GM18507 (cell line): ENCODE results near the gene CSTF3.
"Not testable (repeated sequence)": the region's sequence is repeated elsewhere in the genome, so short reads cannot be mapped to it uniquely, and the experiment has no call there.

Source experiments
- DNase-seq: peaks from one replicate; pipeline ENCODE4 v3.0.0; 2011; ENCODE audit warnings: low read depth; ENCODE audit not compliant: insufficient read length; ENCODE audit errors: extremely low spot score
- FAIRE-seq: peaks from 2 replicates; lab custom pipeline; 2011; peaks lifted over from hg19 to GRCh38; lab: Jason Lieb, UNC

The CSTF3 gene

GRCh38 chr11:33049565-33050408, 111.5 kb downstream of the CSTF3 start:
- FAIRE-seq, DNase-seq: not testable (repeated sequence)

- DNase-seq, FAIRE-seq: not testable (repeated sequence)
These were observed 112.6 kb downstream of the CSTF3 start for GRCh38 chr11:33048701-33049100.

GRCh38 chr11:33045551-33046255, 115.6 kb downstream of the CSTF3 start:
- no peak for FAIRE-seq
- DNase-seq: no peak

- DNase-seq (no peak), FAIRE-seq (no peak)
These were observed 117.0 kb downstream of the CSTF3 start for GRCh38 chr11:33044285-33044756.

GRCh38 chr11:33043221-33043830, 118.0 kb downstream of the CSTF3 start:
- DNase-seq (no peak), FAIRE-seq (no peak)

GRCh38 chr11:33040862-33041453, 120.3 kb downstream of the CSTF3 start:
- FAIRE-seq: no peak
- no peak for DNase-seq

GRCh38 chr11:33040033-33040861, 121.0 kb downstream of the CSTF3 start:
- FAIRE-seq: peak; percentile 41
- no peak for DNase-seq

- peak; percentile 85 for FAIRE-seq
- peak; percentile 77 for DNase-seq
These were observed 121.8 kb downstream of the CSTF3 start, which contains the start of gene TCP11L1 for GRCh38 chr11:33039274-33040032. Gene TCP11L1, plus strand, starts transcription at chr11:33039572. Its CDS starts 4,202 bp downstream, at chr11:33043774.

- no peak for DNase-seq
- FAIRE-seq: no peak
These were observed 126.3 kb downstream of the CSTF3 start for GRCh38 chr11:33035011-33035410.
